Fibroblast of pulmonary artery (primary cell): ENCODE data around the gene PLCD1.

Experiments
- DNase-seq: peaks from one replicate; pipeline ENCODE4 v3.0.0-alpha.2; 2010; ENCODE audit warnings: low read depth
- H3K4me3 ChIP-seq: replicated peaks from 2 replicates; pipeline ENCODE4 v1.5.1; 2011; ENCODE audit warnings: low read depth, mild to moderate bottlenecking, control low read depth, low read length, moderate library complexity
- TF ChIP-seq, protein P1 (sequence below): IDR thresholded peaks from 2 replicates; pipeline ENCODE4 v1.5.1; 2011; ENCODE audit warnings: mild to moderate bottlenecking, control low read depth, low read length, inconsistent platforms; ENCODE audit errors: missing control alignments

Gene PLCD1

GRCh38 chr3:37996785-37997301, 32.6 kb downstream of the PLCD1 start:
- no peak overlapping the region for H3K4me3 ChIP-seq
- TF ChIP-seq, protein P1, sequence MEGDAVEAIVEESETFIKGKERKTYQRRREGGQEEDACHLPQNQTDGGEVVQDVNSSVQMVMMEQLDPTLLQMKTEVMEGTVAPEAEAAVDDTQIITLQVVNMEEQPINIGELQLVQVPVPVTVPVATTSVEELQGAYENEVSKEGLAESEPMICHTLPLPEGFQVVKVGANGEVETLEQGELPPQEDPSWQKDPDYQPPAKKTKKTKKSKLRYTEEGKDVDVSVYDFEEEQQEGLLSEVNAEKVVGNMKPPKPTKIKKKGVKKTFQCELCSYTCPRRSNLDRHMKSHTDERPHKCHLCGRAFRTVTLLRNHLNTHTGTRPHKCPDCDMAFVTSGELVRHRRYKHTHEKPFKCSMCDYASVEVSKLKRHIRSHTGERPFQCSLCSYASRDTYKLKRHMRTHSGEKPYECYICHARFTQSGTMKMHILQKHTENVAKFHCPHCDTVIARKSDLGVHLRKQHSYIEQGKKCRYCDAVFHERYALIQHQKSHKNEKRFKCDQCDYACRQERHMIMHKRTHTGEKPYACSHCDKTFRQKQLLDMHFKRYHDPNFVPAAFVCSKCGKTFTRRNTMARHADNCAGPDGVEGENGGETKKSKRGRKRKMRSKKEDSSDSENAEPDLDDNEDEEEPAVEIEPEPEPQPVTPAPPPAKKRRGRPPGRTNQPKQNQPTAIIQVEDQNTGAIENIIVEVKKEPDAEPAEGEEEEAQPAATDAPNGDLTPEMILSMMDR, result peak; percentile 99
- DNase-seq, result peak; percentile 86

GRCh38 chr3:37995652-37996641, 33.5 kb downstream of the PLCD1 start:
- H3K4me3 ChIP-seq, result no peak overlapping the region
- TF ChIP-seq, protein P1, result no peak
- no peak for DNase-seq

- no peak for DNase-seq
- TF ChIP-seq, protein P1, result no peak
- H3K4me3 ChIP-seq, result peak overlapping the region; percentile 64
These were observed 34.8 kb downstream of the PLCD1 start for GRCh38 chr3:37994639-37994972.

DNA sequence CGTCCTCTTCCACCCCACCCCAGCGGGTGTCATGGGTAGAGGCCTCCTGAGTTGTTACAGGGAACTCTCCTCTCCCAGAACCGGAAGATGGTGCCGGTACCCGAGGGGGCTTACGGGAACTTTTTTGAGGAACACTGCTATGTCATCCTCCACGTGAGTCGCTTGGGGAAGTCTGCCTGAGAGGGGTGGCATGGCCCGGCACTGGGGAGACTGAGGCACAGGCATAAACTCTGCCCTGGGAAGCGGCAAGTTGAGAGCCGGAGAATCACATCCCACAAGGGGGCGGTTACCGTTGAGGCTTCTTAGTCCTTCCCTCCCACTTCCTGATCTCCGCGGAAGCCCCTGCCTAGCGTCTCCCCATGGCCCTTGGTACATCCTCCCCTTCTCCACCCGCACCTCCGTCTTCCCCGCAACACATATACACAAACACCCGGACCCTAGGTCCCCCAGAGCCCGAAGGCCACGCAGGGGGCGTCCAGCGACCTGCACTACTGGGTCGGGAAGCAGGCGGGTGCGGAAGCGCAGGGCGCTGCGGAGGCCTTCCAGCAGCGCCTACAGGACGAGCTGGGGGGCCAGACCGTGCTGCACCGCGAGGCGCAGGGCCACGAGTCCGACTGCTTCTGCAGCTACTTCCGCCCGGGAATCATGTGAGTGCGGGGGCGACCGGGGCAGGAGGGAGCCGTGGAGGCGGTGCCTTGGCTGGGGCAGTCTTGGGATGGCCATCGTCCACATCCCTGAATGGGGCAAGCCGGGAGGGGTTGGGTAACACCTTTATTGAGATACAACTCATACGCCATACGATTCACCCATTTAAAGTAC, 35.4 kb downstream of the PLCD1 start:
- H3K4me3 ChIP-seq, result peak overlapping the region; percentile 64
- TF ChIP-seq, protein P1, result no peak
- DNase-seq, result peak; percentile 84

DNA sequence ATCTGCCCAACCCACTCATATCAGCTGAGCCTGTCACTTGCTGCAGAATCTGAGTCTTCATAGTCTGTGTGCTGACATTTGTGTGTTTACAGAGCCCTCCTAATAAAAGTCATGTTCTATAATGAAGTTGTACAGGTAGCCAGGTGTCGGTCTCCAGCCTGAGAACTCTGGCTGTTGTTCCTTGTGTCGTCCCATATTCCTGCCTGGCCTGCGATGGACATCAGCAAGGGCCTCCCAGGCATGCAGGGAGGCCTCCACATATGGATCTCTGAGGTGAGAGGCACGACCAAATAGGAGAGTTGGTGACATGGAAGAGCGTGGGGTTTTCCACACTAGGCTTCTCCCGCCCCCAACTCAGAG, 36.0 kb downstream of the PLCD1 start:
- TF ChIP-seq, protein P1, result no peak
- no peak for DNase-seq
- peak overlapping the region; percentile 64 for H3K4me3 ChIP-seq

GRCh38 chr3:37993067-37993455, 36.4 kb downstream of the PLCD1 start:
- no peak overlapping the region for H3K4me3 ChIP-seq
- TF ChIP-seq, protein P1, result no peak
- DNase-seq, result no peak
